SU-DHL-6 (cell line): ENCODE results near the gene GALNT16.
"Not testable (repeated sequence)": the region's sequence is repeated elsewhere in the genome, so short reads cannot be mapped to it uniquely, and the experiment has no call there.

Experiments
- H2AFZ ChIP-seq: fragments of 200-600 bp; sonication (generic); 2 replicates; pipeline ENCODE4 v1.6.1; 2014; ENCODE audit warnings: low read depth, mild to moderate bottlenecking, moderate library complexity, mixed read lengths, antibody characterized with exemption, low read length; ENCODE audit not compliant: severe bottlenecking
- H3F3A ChIP-seq: fragments of 200-600 bp; shearing (Covaris generic); 2 replicates; pipeline ENCODE4 v1.6.0; 2016; ENCODE audit warnings: antibody characterized with exemption, mild to moderate bottlenecking; ENCODE audit not compliant: insufficient read depth
- H3K27ac ChIP-seq: fragments of 200-600 bp; sonication (generic); 2 replicates; pipeline ENCODE4 v1.5.1; 2016; ENCODE audit warnings: low read depth, mild to moderate bottlenecking, low read length, moderate library complexity, mixed read lengths
- H3K27me3 ChIP-seq: fragments of 200-600 bp; sonication (generic), shearing (Covaris generic); 2 replicates; pipeline ENCODE4 v1.6.0; 2014; ENCODE audit warnings: mild to moderate bottlenecking, low read length
- H3K36me3 ChIP-seq: fragments of 200-600 bp; sonication (generic); 2 replicates; pipeline ENCODE4 v1.6.1; 2014; ENCODE audit warnings: mild to moderate bottlenecking, low read length, mixed read lengths
- H3K4me2 ChIP-seq: fragments of 300-600, 200-600 bp; shearing (Covaris generic), sonication (generic); 2 replicates; pipeline ENCODE4 v1.6.0; 2014; ENCODE audit warnings: low read length, low read depth, mild to moderate bottlenecking; ENCODE audit not compliant: poor library complexity, severe bottlenecking
- H3K4me3 ChIP-seq: fragments of 200-600 bp; sonication (generic); 2 replicates; pipeline ENCODE4 v1.5.1; 2014; ENCODE audit warnings: antibody characterized with exemption, low read length, mild to moderate bottlenecking, mixed read lengths; ENCODE audit not compliant: insufficient read depth, poor library complexity, severe bottlenecking
- H3K79me2 ChIP-seq: fragments of 200-600 bp; sonication (generic); 2 replicates; pipeline ENCODE4 v1.6.1; 2014; ENCODE audit warnings: mild to moderate bottlenecking, low read length, moderate library complexity; ENCODE audit not compliant: insufficient read depth
- H3K9ac ChIP-seq: fragments of 200-600 bp; sonication (generic); 2 replicates; pipeline ENCODE4 v1.7.0; 2014; ENCODE audit warnings: mild to moderate bottlenecking, low read length
- H3K9me2 ChIP-seq: fragments of 200-600 bp; sonication (generic); replicated peaks from 2 replicates; pipeline ENCODE4 v1.6.1; 2014; ENCODE audit warnings: low read length; ENCODE audit not compliant: insufficient read depth
- H3K9me3 ChIP-seq: fragments of 200-600 bp; sonication (generic); 2 replicates; pipeline ENCODE4 v1.6.1; 2014; ENCODE audit warnings: low read length, mixed read lengths; ENCODE audit not compliant: insufficient read depth
- H4K20me1 ChIP-seq: fragments of 200-600 bp; sonication (generic); 2 replicates; pipeline ENCODE4 v1.6.1; 2014; ENCODE audit warnings: low read depth, mild to moderate bottlenecking, antibody characterized with exemption, low read length, moderate library complexity, mixed read lengths
- CTCF ChIP-seq: fragments of 200-600 bp; sonication (generic); IDR thresholded peaks from one replicate; pipeline ENCODE4 v1.5.1; 2017; ENCODE audit warnings: antibody characterized with exemption, mild to moderate bottlenecking, low read length, moderate library complexity; ENCODE audit not compliant: insufficient read depth, poor library complexity, severe bottlenecking
- EZH2phosphoT487 ChIP-seq: fragments of 200-600 bp; sonication (generic), shearing (Covaris generic); conservative IDR thresholded peaks from 2 replicates; pipeline ENCODE4 v1.6.1; 2018; ENCODE audit warnings: mild to moderate bottlenecking, antibody characterized with exemption, low read length, moderate library complexity, mixed read lengths

Gene GALNT16

DNA sequence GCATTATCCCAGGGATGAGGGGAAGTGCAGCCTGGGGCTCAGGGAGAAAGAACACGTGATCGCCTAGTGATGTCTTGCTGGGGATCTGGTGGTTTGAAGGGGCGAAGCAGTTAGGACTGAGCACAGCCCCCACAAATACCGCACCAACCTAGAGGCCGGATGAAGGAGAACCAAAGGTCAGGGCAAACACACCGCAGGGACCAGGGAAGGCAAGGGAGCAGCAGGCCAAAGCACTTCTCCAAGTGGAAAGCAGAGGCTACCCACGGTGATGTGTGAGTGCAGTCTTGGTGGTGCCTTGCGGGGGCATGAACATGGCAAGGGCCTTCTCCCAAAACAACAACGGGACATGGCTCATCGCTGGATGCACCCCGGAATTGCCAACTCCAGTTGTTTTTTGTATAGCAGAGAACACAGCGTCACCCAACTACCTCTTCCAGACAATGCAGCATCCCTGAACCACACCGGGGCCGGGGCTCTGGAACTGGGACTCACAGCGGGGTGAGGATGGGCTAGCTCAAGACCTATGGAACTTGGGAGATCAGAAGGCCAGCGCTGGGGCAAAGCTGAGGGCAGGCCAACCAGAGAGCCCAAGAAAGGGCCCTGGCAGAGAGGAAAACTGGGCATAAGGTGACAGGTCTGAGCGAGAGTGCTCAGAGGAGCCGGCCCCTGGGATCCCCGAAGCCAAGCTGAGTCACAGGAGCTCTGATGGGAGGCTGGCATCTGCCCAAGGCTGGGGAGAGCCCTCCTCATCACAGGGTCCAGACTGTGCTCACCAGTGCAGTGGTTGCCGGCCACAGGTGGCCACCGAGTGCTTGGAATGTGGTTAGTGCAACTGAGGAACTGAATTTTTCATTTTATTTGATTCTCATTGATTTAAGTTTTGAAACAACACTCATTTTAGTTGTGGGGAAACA, 11.1 kb downstream of the GALNT16 start:
- no peaks in the 10 kb centered on the region for H3K79me2 ChIP-seq
- no peak overlapping the region for H3K9ac ChIP-seq
- no peaks in the 10 kb centered on the region for H3F3A ChIP-seq
- no peak overlapping the region for H3K27ac ChIP-seq
- no peak overlapping the region for H2AFZ ChIP-seq
- no peaks in the 10 kb centered on the region for H4K20me1 ChIP-seq
- TF ChIP-seq EZH2phosphoT487 (no peak), CTCF (no peak)
- H3K9me2 ChIP-seq, result no peaks in the 10 kb centered on the region
- H3K4me2 ChIP-seq, result no peak overlapping the region
- no peak overlapping the region for H3K4me3 ChIP-seq
- no peaks in the 10 kb centered on the region for H3K36me3 ChIP-seq
- H3K9me3 ChIP-seq, result no peaks in the 10 kb centered on the region
- no peaks in the 10 kb centered on the region for H3K27me3 ChIP-seq

- TF ChIP-seq CTCF, result no peak
- no peak for TF ChIP-seq EZH2phosphoT487
- H2AFZ ChIP-seq, result no peak overlapping the region
- no peak overlapping the region for H3K4me2 ChIP-seq
- no peaks in the 10 kb centered on the region for H3K9me3 ChIP-seq
- H3K9ac ChIP-seq, result no peak overlapping the region
- H4K20me1 ChIP-seq, result no peaks in the 10 kb centered on the region
- H3K9me2 ChIP-seq, result no peaks in the 10 kb centered on the region
- H3K4me3 ChIP-seq, result no peak overlapping the region
- H3K36me3 ChIP-seq, result no peaks in the 10 kb centered on the region
- H3K79me2 ChIP-seq, result no peaks in the 10 kb centered on the region
- no peak overlapping the region for H3K27ac ChIP-seq
- H3K27me3 ChIP-seq, result no peaks in the 10 kb centered on the region
- H3F3A ChIP-seq, result no peaks in the 10 kb centered on the region
Observed at GRCh38 chr14:69274321-69274720, 14.4 kb downstream of the GALNT16 start.

DNA sequence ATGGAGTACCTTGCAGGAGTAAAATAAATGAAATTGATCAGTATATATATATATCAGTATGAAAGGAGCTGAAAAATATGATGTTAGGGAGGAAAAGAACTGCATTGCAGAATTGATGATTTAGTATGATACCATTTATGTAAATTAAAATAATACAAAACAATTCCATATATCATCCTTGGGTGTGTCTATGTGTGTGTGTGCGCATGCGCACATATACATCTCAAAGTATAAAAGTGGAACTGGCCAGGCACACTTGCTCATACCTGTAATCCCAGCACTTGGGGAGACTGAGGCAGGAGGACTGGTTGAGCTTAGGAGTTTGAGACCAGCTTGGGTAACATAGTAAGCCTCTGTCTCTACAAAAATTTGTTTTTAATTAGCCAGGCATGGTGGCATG, 15.4 kb downstream of the GALNT16 start:
- TF ChIP-seq EZH2phosphoT487 (no peak), CTCF (no peak)
- no peaks in the 10 kb centered on the region for H3F3A ChIP-seq
- H3K9me2 ChIP-seq, result no peaks in the 10 kb centered on the region
- H4K20me1 ChIP-seq, result no peaks in the 10 kb centered on the region
- H3K27ac ChIP-seq, result no peak overlapping the region
- H3K9ac ChIP-seq, result no peak overlapping the region
- H3K36me3 ChIP-seq, result no peaks in the 10 kb centered on the region
- H3K9me3 ChIP-seq, result no peaks in the 10 kb centered on the region
- H3K79me2 ChIP-seq, result no peaks in the 10 kb centered on the region
- H2AFZ ChIP-seq, result no peak overlapping the region
- H3K4me2 ChIP-seq, result no peak overlapping the region
- no peaks in the 10 kb centered on the region for H3K27me3 ChIP-seq
- H3K4me3 ChIP-seq, result no peak overlapping the region

DNA sequence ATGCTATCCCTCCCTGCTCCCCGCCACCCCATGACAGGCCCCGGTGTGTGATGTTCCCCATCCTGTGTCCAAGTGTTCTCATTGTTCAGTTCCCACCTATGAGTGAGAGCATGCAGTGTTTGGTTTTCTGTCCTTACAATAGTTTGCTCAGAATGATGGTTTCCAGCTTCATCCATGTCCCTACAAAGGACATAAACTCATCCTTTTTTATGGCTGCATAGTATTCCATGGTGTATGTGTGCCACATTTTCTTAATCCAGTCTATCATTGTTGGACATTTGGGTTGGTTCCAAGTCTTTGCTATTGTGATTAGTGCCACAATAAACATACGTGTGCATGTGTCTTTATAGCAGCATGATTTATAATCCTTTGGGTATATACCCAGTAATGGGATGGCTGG, 17.4 kb downstream of the GALNT16 start:
- not testable (repeated sequence) for H3K9me2 ChIP-seq

More for the DNA sequence above, 17.4 kb downstream of the GALNT16 start:
- H2AFZ ChIP-seq, H3K27ac ChIP-seq, H3K79me2 ChIP-seq, H3K36me3 ChIP-seq, H3F3A ChIP-seq, H3K4me2 ChIP-seq, H3K9ac ChIP-seq, H3K4me3 ChIP-seq, H4K20me1 ChIP-seq, H3K27me3 ChIP-seq, H3K9me3 ChIP-seq: not testable (repeated sequence)
